GM19035 (cell line): ENCODE measurements around the gene GINM1.

Experiments used
- ATAC-seq: cut with Tn5 transposase; IDR thresholded peaks from one replicate; pipeline ENCODE4 v1.9.1; 2021; ENCODE audit not compliant: unreplicated experiment

GINM1 gene

DNA sequence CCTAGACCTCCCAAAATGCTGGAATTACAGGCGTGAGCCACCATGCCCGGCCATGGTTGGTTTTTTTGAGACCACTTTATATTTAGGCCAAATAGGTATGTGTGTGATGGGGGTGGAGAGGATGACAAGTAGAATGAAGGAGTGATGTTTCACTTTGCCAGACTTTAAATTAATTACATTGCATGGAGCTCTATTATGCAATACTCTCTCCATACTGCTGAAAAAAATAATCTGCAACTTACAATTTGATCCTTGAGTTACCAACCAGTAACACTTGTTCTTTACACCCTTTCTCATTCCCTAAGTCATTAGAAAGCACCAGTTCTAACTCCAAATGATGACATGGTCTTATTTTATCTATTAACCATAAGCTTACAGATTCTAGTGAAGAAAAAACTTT lies 26.8 kb downstream of the GINM1 start:
- no peak for ATAC-seq

DNA sequence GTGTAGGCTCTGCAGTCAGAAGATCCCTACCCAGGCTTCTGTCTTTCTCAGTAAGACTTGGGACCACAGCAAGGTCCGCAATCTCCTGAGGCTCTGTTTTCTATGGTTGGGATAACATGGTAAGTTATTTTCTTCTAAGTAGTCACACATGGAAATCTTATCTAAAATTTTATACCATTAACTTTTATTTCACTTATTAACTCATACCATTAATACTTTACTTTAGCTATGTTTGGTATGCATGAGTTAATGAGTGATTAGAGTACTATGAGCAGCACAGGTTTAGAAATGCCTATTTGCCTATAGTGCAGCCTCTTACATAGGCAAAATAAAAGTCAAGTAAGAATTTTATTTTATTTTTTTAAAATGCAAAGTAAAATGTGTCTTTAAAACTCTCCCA lies 27.2 kb downstream of the GINM1 start:
- no peak for ATAC-seq

GRCh38 chr6:149600508-149600907 lies 34.3 kb downstream of the GINM1 start:
- no peak for ATAC-seq

- ATAC-seq = no peak
Observed at GRCh38 chr6:149608381-149608982, 42.3 kb downstream of the GINM1 start.

- no peak for ATAC-seq
Observed at GRCh38 chr6:149614337-149614736, 48.2 kb downstream of the GINM1 start.

GRCh38 chr6:149615805-149616204 lies 49.6 kb downstream of the GINM1 start:
- no peak for ATAC-seq

DNA sequence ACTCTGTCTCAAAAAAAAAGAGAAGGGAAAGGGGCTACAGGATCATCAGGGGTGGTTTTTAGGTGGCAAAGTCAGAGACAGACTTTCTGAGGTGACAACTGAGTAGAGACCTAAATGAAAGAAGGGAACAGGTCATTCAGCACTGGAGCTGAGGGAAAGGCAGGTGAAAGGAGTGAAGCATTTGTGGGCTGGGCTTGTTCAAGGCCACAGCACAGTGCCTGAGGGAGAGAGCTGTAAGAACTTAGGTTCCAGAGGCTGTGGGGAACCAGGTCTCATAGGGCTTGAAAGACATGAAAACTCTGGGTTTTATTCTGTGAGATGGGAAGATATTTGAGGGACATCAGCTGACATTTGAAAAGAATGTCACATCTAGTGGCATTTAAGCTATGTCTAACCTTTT lies 61.5 kb downstream of the GINM1 start:
- ATAC-seq = no peak

- ATAC-seq = peak; percentile 73
Observed at GRCh38 chr6:149628875-149629510, 62.8 kb downstream of the GINM1 start.

DNA sequence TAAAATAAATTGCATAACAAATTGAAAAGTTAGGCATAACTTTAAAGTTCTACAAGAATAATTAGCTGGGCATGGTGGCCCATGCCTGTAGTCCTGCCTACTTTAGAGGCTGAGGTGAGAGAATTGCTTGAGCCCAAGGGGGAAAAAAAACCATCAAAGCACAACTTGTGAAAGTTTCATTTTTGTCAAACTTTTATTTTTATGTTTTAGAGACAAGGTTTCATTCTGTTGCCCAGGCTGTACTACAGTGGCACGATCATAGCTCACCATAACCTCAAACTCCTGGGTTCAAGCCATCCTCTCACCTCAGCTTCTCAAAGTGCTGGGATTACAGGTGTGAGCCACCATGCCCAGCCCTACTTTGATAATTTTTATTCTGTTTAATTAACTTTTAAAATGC lies 68.1 kb downstream of the GINM1 start:
- no peak for ATAC-seq

GRCh38 chr6:149636124-149636523 lies 69.9 kb downstream of the GINM1 start:
- no peak for ATAC-seq
